ENCODE measurements around the gene CDK2. TPM values are rescaled to one million over a fixed set of nuclear protein-coding genes. Genes with fewer than 3 reads are reported as not detected.

CDK2 gene
- total RNA-seq, 1 donor from 2014 or later = 62.0 TPM

GRCh38 chr12:55940065-55940732, 26.4 kb upstream of the CDK2 start:
- peak; percentile 95 for TF ChIP-seq CTCF (conservative IDR thresholded peaks at IDR 0.05; ENCODE audit: low read depth, low read length)
- peak overlapping the region; percentile 7 for H3K4me3 ChIP-seq (ENCODE audit: low read depth, low read length)
- DNase-seq (ENCODE audit: low read depth) = no peak

GRCh38 chr12:55942055-55942454, 24.6 kb upstream of the CDK2 start:
- DNase-seq (ENCODE audit: low read depth) = no peak
- H3K4me3 ChIP-seq (ENCODE audit: low read depth, low read length) = no peak overlapping the region
- no peak for TF ChIP-seq CTCF (conservative IDR thresholded peaks at IDR 0.05; ENCODE audit: low read depth, low read length)

GRCh38 chr12:55942577-55943136, 24.0 kb upstream of the CDK2 start:
- no peak overlapping the region for H3K4me3 ChIP-seq (ENCODE audit: low read depth, low read length)
- TF ChIP-seq CTCF (conservative IDR thresholded peaks at IDR 0.05; ENCODE audit: low read depth, low read length) = no peak
- DNase-seq (ENCODE audit: low read depth) = no peak

GRCh38 chr12:55946553-55946952, 20.1 kb upstream of the CDK2 start:
- no peak for DNase-seq (ENCODE audit: low read depth)
- no peak for TF ChIP-seq CTCF (conservative IDR thresholded peaks at IDR 0.05; ENCODE audit: low read depth, low read length)
- H3K4me3 ChIP-seq (ENCODE audit: low read depth, low read length) = no peak overlapping the region

GRCh38 chr12:55955344-55955743, 11.3 kb upstream of the CDK2 start:
- no peak overlapping the region for H3K4me3 ChIP-seq (ENCODE audit: low read depth, low read length)
- no peak for TF ChIP-seq CTCF (conservative IDR thresholded peaks at IDR 0.05; ENCODE audit: low read depth, low read length)
- DNase-seq (ENCODE audit: low read depth) = no peak

- DNase-seq (ENCODE audit: low read depth) = peak; percentile 44
- H3K4me3 ChIP-seq (ENCODE audit: low read depth, low read length) = no peak overlapping the region
- peak; percentile 87 for TF ChIP-seq CTCF (conservative IDR thresholded peaks at IDR 0.05; ENCODE audit: low read depth, low read length)
Measured at GRCh38 chr12:55955800-55956508, 10.7 kb upstream of the CDK2 start.

Measured in epithelial cell of proximal tubule (primary cell).